Measurements from ENCODE around the gene CH25H. TPM values are rescaled to one million over a fixed set of nuclear protein-coding genes. Genes with fewer than 3 reads are reported as not detected.

CH25H gene
- polyA plus RNA-seq, 3 donors = 0.09 to 1.2 TPM; not detected in 1

GRCh38 chr10:89228146-89228545, 21.0 kb upstream of the CH25H start:
- Histone ChIP-seq H3K9ac (ENCODE audit: insufficient read depth, low read length, poor library complexity, severe bottlenecking) (no peak overlapping the region), H4K20me1 (ENCODE audit: insufficient read depth, low read length) (no peaks in the 10 kb centered on the region), H2AFZ (ENCODE audit: insufficient read depth, low read depth, low read length, poor library complexity, severe bottlenecking) (no peak overlapping the region), H3K4me1 (ENCODE audit: control insufficient read depth in 1 of 2, insufficient read depth in 2 of 2, low read length in 2 of 2) (peaks cover 0 to 4% of the 10 kb centered on the region in 2 donors), H3K27ac (ENCODE audit: low read depth in 1 of 2, low read length in 2 of 2) (no peak overlapping the region), H3K36me3 (replicated peaks in 1 of 2; ENCODE audit: control insufficient read depth in 1 of 2, insufficient read depth in 2 of 2, low read length in 2 of 2) (peaks cover 53 to 63% of the 10 kb centered on the region in 2 donors), H3K9me3 (replicated peaks in 1 of 2; ENCODE audit: control insufficient read depth in 1 of 2, insufficient read depth in 1 of 2, low read length in 2 of 2) (no peaks in the 10 kb centered on the region), H3K27me3 (ENCODE audit: control insufficient read depth in 2 of 2, insufficient read depth in 2 of 2, low read length in 2 of 2) (no peaks in the 10 kb centered on the region), H3K4me3 (replicated peaks in 1 of 3; ENCODE audit: low read depth in 2 of 3, low read length in 3 of 3) (no peak overlapping the region), H3K79me2 (ENCODE audit: insufficient read depth, low read length) (no peaks in the 10 kb centered on the region), H3K4me2 (replicated peaks; ENCODE audit: extremely low read depth, low read length, poor library complexity, severe bottlenecking) (no peak overlapping the region)
- TF ChIP-seq CTCF (IDR thresholded peaks at IDR 0.05) = no peak
- H3K27ac Mint-ChIP-seq = no peak overlapping the region
- no peaks in the 10 kb centered on the region for H3K27me3 Mint-ChIP-seq (ENCODE audit: low read depth in 3 of 3)
- H3K4me1 Mint-ChIP-seq = peaks cover 18% of the 10 kb centered on the region
- no peak for DNase-seq
- peaks cover 0 to 8% (median 0%) of the 10 kb centered on the region in 7 donors for H3K9me3 Mint-ChIP-seq
- intact Hi-C loops (cut with micrococcal nuclease) = no loop called here
- WGBS (ENCODE audit: insufficient coverage) = 100% methylated on average over 2 of the region's 3 CpGs
- no peak overlapping the region for H3K4me3 Mint-ChIP-seq
- H3K36me3 Mint-ChIP-seq = peaks cover 62 to 85% of the 10 kb centered on the region in 2 donors

- Mint-ChIP-seq H3K36me3 (peaks cover 63 to 86% of the 10 kb centered on the region in 2 donors), H3K4me3 (no peak overlapping the region), H3K9me3 (peaks cover 0 to 8% (median 0%) of the 10 kb centered on the region in 7 donors), H3K4me1 (peaks cover 13% of the 10 kb centered on the region), H3K27me3 (ENCODE audit: low read depth in 3 of 3) (no peaks in the 10 kb centered on the region), H3K27ac (no peak overlapping the region)
- Histone ChIP-seq H3K79me2 (ENCODE audit: insufficient read depth, low read length) (no peaks in the 10 kb centered on the region), H4K20me1 (ENCODE audit: insufficient read depth, low read length) (no peaks in the 10 kb centered on the region), H3K9me3 (replicated peaks in 1 of 2; ENCODE audit: control insufficient read depth in 1 of 2, insufficient read depth in 1 of 2, low read length in 2 of 2) (no peaks in the 10 kb centered on the region), H3K27ac (ENCODE audit: low read depth in 1 of 2, low read length in 2 of 2) (no peak overlapping the region), H3K27me3 (ENCODE audit: control insufficient read depth in 2 of 2, insufficient read depth in 2 of 2, low read length in 2 of 2) (no peaks in the 10 kb centered on the region), H2AFZ (ENCODE audit: insufficient read depth, low read depth, low read length, poor library complexity, severe bottlenecking) (no peak overlapping the region), H3K4me3 (replicated peaks in 1 of 3; ENCODE audit: low read depth in 2 of 3, low read length in 3 of 3) (no peak overlapping the region), H3K9ac (ENCODE audit: insufficient read depth, low read length, poor library complexity, severe bottlenecking) (no peak overlapping the region), H3K4me2 (replicated peaks; ENCODE audit: extremely low read depth, low read length, poor library complexity, severe bottlenecking) (no peak overlapping the region), H3K36me3 (replicated peaks in 1 of 2; ENCODE audit: control insufficient read depth in 1 of 2, insufficient read depth in 2 of 2, low read length in 2 of 2) (peaks cover 57 to 73% of the 10 kb centered on the region in 2 donors), H3K4me1 (ENCODE audit: control insufficient read depth in 1 of 2, insufficient read depth in 2 of 2, low read length in 2 of 2) (peaks cover 0 to 4% of the 10 kb centered on the region in 2 donors)
- DNase-seq = no peak
- intact Hi-C loops (cut with micrococcal nuclease) = no loop called here
- WGBS (ENCODE audit: insufficient coverage) = no CpG with 5 or more reads among the region's 1 CpG
- no peak for TF ChIP-seq CTCF (IDR thresholded peaks at IDR 0.05)
Measured at GRCh38 chr10:89226891-89227290, 19.8 kb upstream of the CH25H start.
